ENCODE data around the gene GNAZ.

GRCh38 chr22:23035557-23036277, 34.6 kb upstream of the GNAZ start:
- TF ChIP-seq EP300 (IDR thresholded peaks at IDR 0.05) (no peak), CTCF (IDR thresholded peaks at IDR 0.05) (no peak), POLR2A (IDR thresholded peaks at IDR 0.05) (no peak)

Measured in ovary (tissue), 3 donors.